Activated T-cell treated with anti-CD3 and anti-CD28 coated beads, Interleukin-2, amount 50 U/mL, for 24 hours (primary cell): ENCODE results near the gene CCDC180.
"Not testable (repeated sequence)": the region's sequence is repeated elsewhere in the genome, so short reads cannot be mapped to it uniquely, and the experiment has no call there.

ENCODE experiments used
- DNase-seq: peaks from one replicate; pipeline ENCODE4 v3.0.0-alpha.2; 2020
- H3K27ac Mint-ChIP-seq: 2 replicates; pipeline ENCODE4 v1.8.0; 2020; ENCODE audit warnings: mild to moderate bottlenecking, mixed read lengths
- H3K27me3 Mint-ChIP-seq: 2 replicates; pipeline ENCODE4 v1.8.0; 2020; ENCODE audit warnings: mixed read lengths
- H3K36me3 Mint-ChIP-seq: 2 replicates; pipeline ENCODE4 v1.8.0; 2020; ENCODE audit warnings: low read depth, mixed read lengths
- H3K4me1 Mint-ChIP-seq: 2 replicates; pipeline ENCODE4 v1.8.0; 2020; ENCODE audit warnings: low read depth, mixed read lengths
- H3K4me3 Mint-ChIP-seq: 2 replicates; pipeline ENCODE4 v1.8.0; 2020; ENCODE audit warnings: mild to moderate bottlenecking, moderate library complexity, mixed read lengths
- H3K9me3 Mint-ChIP-seq: 2 replicates; pipeline ENCODE4 v1.8.0; 2020; ENCODE audit warnings: mixed read lengths

CCDC180 gene

DNA sequence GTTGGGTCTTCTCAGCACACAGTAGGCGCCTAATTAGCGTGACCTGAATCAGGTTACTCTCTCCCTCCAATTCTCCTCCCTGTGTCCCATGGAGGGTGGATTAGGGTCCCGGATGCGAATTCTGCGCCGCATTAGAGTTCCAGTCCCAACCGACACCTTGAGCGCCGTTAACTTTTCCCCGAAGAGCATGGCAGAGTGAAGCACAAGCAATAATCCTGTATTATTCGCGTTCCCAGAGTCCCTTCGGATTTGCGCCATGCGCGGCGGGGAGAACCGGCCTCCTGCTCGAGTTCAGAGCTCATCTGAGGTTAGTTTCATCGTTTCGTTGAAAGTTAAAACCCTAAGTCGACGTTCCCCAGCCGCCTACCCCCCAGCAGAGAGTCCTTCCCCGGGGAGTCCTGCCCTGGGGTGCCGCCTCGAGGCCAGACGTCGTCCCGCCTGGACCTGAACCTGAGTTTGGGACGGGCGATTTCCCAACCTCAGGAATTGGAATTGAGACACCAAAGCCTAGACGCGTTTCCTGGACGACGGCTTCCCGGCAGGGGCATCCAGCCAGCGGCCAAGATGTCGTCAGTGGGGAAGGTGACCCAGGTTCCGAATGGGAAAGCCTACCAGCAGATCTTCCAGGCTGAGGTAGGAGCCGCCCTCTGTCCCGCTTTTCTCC lies at the start of gene CCDC180:
TSS of gene CCDC180 (plus strand) at position 160 of the 664 bp plus-strand sequence. CDS start at position 565, 405 bp downstream.
- Mint-ChIP-seq H3K4me1 (peaks cover 2% of the 10 kb centered on the region), H3K27me3 (peaks cover 20% of the 10 kb centered on the region), H3K36me3 (no peaks in the 10 kb centered on the region), H3K27ac (no peak within 1 kb of the TSS), H3K4me3 (no peak within 1 kb of the TSS), H3K9me3 (peaks cover 8% of the 10 kb centered on the region)
- DNase-seq: no peak

DNA sequence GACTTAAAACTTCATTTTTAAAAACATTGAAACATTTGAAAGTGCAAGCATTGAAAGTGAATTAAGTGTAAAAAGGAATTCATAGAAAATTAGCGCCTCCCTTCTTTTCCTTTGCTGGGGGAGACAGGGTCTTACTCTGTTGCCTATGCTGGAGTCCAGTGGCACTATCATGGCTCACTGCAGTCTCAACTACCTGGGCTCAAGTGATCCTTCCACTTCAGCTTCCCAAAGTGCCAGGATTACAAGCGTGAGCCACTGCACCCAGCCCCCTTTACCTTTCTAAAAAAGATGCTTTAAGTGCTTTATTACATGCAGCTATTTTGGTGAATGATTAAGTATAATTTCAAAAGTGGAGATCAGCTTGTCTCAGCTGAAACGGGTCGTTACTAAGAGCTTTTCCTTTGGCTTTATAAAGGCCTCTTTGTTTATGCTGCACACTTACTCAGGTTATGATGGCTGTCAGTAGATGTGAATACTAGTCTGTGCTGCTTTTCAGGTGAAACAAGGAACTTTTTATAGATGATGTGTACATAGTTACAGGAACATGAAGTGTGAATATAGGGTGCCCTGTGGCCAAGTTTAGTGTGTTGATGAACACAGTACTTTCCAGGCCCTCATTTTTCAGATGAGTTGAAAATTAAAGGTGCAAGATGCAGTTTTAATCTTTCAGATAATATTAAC lies 47.5 kb upstream of the CCDC180 start:
- not testable (repeated sequence) for H3K27me3 Mint-ChIP-seq, H3K4me3 Mint-ChIP-seq, DNase-seq, H3K9me3 Mint-ChIP-seq, H3K4me1 Mint-ChIP-seq, H3K27ac Mint-ChIP-seq, H3K36me3 Mint-ChIP-seq

- H3K36me3 Mint-ChIP-seq: peaks cover 1% of the 10 kb centered on the region
- no peaks in the 10 kb centered on the region for H3K27me3 Mint-ChIP-seq
- H3K4me1 Mint-ChIP-seq: no peaks in the 10 kb centered on the region
- H3K27ac Mint-ChIP-seq: no peak overlapping the region
- DNase-seq: no peak
- no peak overlapping the region for H3K4me3 Mint-ChIP-seq
- H3K9me3 Mint-ChIP-seq: no peaks in the 10 kb centered on the region
Observed at GRCh38 chr9:97271292-97271691, 36.2 kb upstream of the CCDC180 start.

GRCh38 chr9:97272072-97272471 lies 35.4 kb upstream of the CCDC180 start:
- H3K9me3 Mint-ChIP-seq: no peaks in the 10 kb centered on the region

GRCh38 chr9:97276310-97276852 lies 31.1 kb upstream of the CCDC180 start:
- peaks cover 43% of the 10 kb centered on the region for H3K36me3 Mint-ChIP-seq
- no peaks in the 10 kb centered on the region for H3K9me3 Mint-ChIP-seq
- H3K4me1 Mint-ChIP-seq: no peaks in the 10 kb centered on the region
- H3K4me3 Mint-ChIP-seq: no peak overlapping the region
- H3K27ac Mint-ChIP-seq: no peak overlapping the region
- no peaks in the 10 kb centered on the region for H3K27me3 Mint-ChIP-seq
- no peak for DNase-seq

More at GRCh38 chr9:97272072-97272471, 35.4 kb upstream of the CCDC180 start:
- H3K4me1 Mint-ChIP-seq: no peaks in the 10 kb centered on the region
- no peak overlapping the region for H3K27ac Mint-ChIP-seq
- no peaks in the 10 kb centered on the region for H3K27me3 Mint-ChIP-seq
- no peak for DNase-seq
- no peak overlapping the region for H3K4me3 Mint-ChIP-seq
- H3K36me3 Mint-ChIP-seq: peaks cover 7% of the 10 kb centered on the region

- no peaks in the 10 kb centered on the region for H3K4me1 Mint-ChIP-seq
- H3K27me3 Mint-ChIP-seq: no peaks in the 10 kb centered on the region
- no peak overlapping the region for H3K4me3 Mint-ChIP-seq
- H3K9me3 Mint-ChIP-seq: no peaks in the 10 kb centered on the region
- no peak for DNase-seq
- H3K36me3 Mint-ChIP-seq: peaks cover 58% of the 10 kb centered on the region
- no peak overlapping the region for H3K27ac Mint-ChIP-seq
Observed at GRCh38 chr9:97277953-97278352, 29.5 kb upstream of the CCDC180 start.

DNA sequence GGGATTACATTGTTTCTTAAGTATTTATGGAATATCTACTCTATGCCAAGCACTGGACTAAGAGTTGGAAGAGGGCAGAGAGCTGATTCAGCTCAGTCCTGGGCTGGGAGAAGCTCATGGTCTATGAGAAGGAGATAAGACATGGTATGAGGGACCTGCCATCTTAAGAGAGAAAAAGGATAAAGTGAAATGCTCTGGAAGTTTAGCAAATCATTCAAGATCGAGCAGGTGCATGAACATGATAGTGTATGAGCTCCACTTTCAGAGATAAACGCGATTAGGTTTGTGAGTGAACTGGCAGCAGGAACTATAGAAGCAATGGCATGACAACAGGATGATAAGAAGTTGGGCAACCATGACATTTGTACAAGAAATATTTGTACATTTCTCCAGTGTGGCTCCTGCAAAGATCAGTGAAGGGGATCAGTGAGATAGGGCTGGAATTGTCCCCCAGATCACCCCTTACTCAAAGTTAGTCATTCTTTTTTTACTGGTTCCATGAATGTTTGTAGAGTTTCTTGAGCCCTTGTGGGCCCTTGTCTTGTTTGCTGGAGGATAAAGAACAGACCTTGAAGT lies 26.6 kb upstream of the CCDC180 start:
- peaks cover 80% of the 10 kb centered on the region for H3K36me3 Mint-ChIP-seq

DNA sequence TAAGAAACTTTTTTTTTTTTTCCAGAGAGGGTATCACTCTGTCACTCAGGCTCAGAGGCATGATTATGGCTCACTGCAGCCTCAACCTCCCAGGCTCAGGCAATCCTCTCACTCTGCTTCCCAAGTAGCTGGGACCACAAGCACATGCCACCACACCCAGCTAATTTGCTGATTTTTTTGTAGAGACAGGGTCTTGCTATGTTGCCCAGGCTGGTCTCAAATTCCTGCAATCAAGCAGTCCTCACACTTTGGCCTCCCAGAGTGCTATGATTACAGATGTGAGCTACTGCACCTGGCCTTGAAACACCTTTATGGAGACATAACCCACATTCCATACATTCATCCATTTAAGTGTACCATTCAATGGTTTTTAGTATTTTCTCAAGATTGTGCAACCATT lies 23.7 kb upstream of the CCDC180 start:
- peaks cover 10% of the 10 kb centered on the region for H3K9me3 Mint-ChIP-seq
- no peak for DNase-seq
- no peak overlapping the region for H3K4me3 Mint-ChIP-seq
- peaks cover 85% of the 10 kb centered on the region for H3K36me3 Mint-ChIP-seq
- H3K4me1 Mint-ChIP-seq: no peaks in the 10 kb centered on the region
- no peak overlapping the region for H3K27ac Mint-ChIP-seq
- no peaks in the 10 kb centered on the region for H3K27me3 Mint-ChIP-seq

More for the DNA sequence above, 26.6 kb upstream of the CCDC180 start:
- H3K27ac Mint-ChIP-seq: no peak overlapping the region
- no peaks in the 10 kb centered on the region for H3K4me1 Mint-ChIP-seq
- no peak for DNase-seq
- H3K27me3 Mint-ChIP-seq: no peaks in the 10 kb centered on the region
- H3K9me3 Mint-ChIP-seq: peaks cover 6% of the 10 kb centered on the region
- no peak overlapping the region for H3K4me3 Mint-ChIP-seq

DNA sequence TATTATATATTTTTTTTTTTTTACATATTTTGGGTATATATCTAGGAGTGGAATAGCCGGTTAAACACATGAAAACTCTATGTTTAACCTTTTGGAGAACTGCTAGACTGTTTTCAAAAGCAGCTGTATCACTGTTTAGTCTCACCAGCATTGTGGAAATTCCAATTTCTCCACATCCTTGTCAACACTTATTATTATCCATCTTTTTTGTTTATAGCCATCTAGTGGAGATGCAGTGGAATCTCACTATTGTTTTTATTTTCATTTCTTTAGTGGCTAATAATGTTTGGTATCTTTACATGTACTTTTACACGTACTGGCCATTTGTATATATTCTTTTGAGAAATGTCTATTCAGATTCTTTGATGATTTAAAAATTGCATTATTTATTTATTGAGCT lies 22.7 kb upstream of the CCDC180 start:
- Mint-ChIP-seq H3K4me1 (no peaks in the 10 kb centered on the region), H3K27me3 (no peaks in the 10 kb centered on the region), H3K4me3 (no peak overlapping the region), H3K27ac (no peak overlapping the region), H3K36me3 (peaks cover 81% of the 10 kb centered on the region), H3K9me3 (peaks cover 10% of the 10 kb centered on the region)
- no peak for DNase-seq

DNA sequence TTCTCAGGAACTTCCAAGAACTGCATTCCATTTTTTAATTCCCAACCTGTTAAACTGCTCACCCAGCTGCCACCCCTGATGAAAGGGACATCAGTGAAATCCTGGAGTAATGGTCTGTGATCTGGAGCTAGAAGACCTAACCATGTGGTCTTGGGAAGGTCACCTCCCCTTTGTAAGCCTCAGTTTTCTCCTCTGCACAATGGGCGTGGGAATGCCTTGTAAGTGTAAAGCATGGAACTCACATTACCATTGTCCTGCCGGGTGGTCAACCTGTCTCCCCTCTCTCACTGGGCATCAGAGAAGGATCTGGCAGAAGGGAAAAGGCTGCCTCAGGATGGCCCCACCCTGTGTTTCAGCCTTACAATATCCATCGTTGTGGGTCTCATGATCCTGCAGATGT lies 15.3 kb upstream of the CCDC180 start:
- Mint-ChIP-seq H3K36me3 (peaks cover 78% of the 10 kb centered on the region), H3K4me1 (no peaks in the 10 kb centered on the region), H3K4me3 (no peak overlapping the region), H3K27ac (no peak overlapping the region), H3K27me3 (no peaks in the 10 kb centered on the region), H3K9me3 (peaks cover 2% of the 10 kb centered on the region)
- DNase-seq: no peak

- H3K27me3 Mint-ChIP-seq: no peaks in the 10 kb centered on the region
- no peak overlapping the region for H3K27ac Mint-ChIP-seq
- no peaks in the 10 kb centered on the region for H3K4me1 Mint-ChIP-seq
- no peak for DNase-seq
- peaks cover 11% of the 10 kb centered on the region for H3K9me3 Mint-ChIP-seq
- peaks cover 71% of the 10 kb centered on the region for H3K36me3 Mint-ChIP-seq
- H3K4me3 Mint-ChIP-seq: no peak overlapping the region
Observed at GRCh38 chr9:97293207-97293721, 14.2 kb upstream of the CCDC180 start.

GRCh38 chr9:97293818-97294217 lies 13.6 kb upstream of the CCDC180 start:
- Mint-ChIP-seq H3K9me3 (peaks cover 11% of the 10 kb centered on the region), H3K4me3 (no peak overlapping the region), H3K4me1 (no peaks in the 10 kb centered on the region), H3K36me3 (peaks cover 65% of the 10 kb centered on the region), H3K27ac (no peak overlapping the region), H3K27me3 (no peaks in the 10 kb centered on the region)
- DNase-seq: no peak

DNA sequence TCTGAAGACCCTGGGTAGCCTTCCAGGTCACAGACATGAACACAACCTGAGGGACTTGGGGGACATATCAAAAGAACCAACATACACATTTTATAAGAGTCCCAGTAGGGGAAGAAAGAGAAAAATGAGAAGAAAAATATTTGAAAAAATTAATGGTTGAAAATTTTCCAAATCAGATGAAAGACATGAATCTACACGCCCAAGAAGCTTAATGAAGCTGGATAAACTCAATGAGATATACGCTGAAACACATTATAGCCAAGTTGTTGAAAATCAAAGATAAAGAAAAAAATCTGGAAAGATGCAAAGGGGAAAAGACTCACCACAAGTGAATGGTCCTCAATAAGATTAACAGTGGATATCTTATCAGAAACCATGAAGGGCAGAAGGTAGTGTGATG lies 9.6 kb upstream of the CCDC180 start:
- Mint-ChIP-seq H3K4me3 (no peak overlapping the region), H3K9me3 (peaks cover 15% of the 10 kb centered on the region), H3K27me3 (no peaks in the 10 kb centered on the region), H3K27ac (no peak overlapping the region), H3K36me3 (peaks cover 39% of the 10 kb centered on the region), H3K4me1 (peaks cover 5% of the 10 kb centered on the region)
- no peak for DNase-seq

- Mint-ChIP-seq H3K27ac (no peak overlapping the region), H3K27me3 (peaks cover 6% of the 10 kb centered on the region), H3K4me1 (peaks cover 5% of the 10 kb centered on the region), H3K4me3 (no peak overlapping the region), H3K9me3 (peaks cover 23% of the 10 kb centered on the region), H3K36me3 (peaks cover 25% of the 10 kb centered on the region)
- no peak for DNase-seq
Observed at GRCh38 chr9:97299809-97300414, 7.5 kb upstream of the CCDC180 start.
